Inflammatory macrophage treated with lipopolysaccharide for 1 hour (primary cell): Measurements from ENCODE around the gene STK10.
A peak's percentile ranks its signal among the peaks of the same experiment; 100 is the strongest.
"Not testable (repeated sequence)": the region's sequence is repeated elsewhere in the genome, so short reads cannot be mapped to it uniquely, and the experiment has no call there.

Source experiments
- DNase-seq, 2 donors: peaks; one replicate each; pipeline ENCODE4 v3.0.0-alpha.2; 2020 to 2022

Gene STK10

GRCh38 chr5:172188033-172188892, at the start of gene STK10:
Gene STK10 (minus strand): TSS chr5:172188224. CDS start chr5:172188042, 182 bp downstream.
- DNase-seq, result peak; percentile 94

- no peak for DNase-seq
These were observed 48.1 kb upstream of the STK10 start for GRCh38 chr5:172235827-172236736.

DNA sequence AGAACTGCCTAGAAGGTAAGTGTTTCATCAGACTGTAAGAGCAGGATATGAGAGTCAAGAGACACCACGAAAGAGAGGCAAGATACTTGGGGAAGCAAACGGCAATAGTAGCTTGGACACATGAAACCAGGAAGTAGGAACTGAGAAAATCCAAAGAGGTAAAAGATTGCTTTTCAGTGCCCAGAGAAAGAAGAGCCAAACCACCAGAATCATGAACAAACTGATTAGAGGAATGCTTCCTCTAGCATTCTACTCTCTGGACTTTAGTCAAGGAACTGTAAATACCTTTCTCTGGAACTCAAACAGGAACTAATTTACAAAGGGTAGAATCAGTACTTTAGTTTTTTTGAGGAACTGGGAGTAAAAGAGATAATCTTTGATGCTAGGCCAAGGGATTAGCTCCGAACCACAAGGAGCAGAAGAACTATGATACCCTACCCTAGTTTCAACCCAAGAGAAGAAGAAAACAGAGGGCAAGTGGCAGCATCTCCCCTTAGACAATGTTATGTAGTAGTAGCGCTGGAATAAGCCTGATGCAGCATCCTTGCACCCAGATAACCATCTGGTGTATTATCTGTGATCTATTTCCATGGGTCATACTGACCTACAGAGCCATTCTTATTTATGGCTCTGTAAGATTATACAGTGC, 47.2 kb upstream of the STK10 start:
- peak; percentile 22 to 32 for DNase-seq

DNA sequence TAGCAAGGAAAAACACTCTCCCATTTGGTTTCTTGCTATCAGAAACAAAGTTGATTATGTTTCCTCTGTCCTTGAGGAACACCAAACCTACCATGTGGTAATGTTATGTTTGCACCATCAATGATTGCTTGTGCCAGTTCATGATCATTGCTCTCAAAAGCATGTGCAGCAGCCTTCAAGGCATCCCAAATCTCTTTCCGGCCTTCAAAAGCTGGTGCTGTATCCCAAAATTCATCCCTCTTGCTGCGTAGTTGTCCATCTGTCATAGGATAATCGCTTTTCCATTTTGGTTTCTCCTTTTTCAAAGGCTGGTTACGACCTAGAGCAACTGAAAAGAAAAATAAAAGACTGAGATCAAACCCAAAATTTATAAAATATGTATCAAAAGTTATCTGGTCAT, 46.0 kb upstream of the STK10 start:
- DNase-seq, result no peak

GRCh38 chr5:172229904-172230303, 41.9 kb upstream of the STK10 start:
- no peak for DNase-seq

GRCh38 chr5:172224996-172225395, 37.0 kb upstream of the STK10 start:
- DNase-seq, result no peak

DNA sequence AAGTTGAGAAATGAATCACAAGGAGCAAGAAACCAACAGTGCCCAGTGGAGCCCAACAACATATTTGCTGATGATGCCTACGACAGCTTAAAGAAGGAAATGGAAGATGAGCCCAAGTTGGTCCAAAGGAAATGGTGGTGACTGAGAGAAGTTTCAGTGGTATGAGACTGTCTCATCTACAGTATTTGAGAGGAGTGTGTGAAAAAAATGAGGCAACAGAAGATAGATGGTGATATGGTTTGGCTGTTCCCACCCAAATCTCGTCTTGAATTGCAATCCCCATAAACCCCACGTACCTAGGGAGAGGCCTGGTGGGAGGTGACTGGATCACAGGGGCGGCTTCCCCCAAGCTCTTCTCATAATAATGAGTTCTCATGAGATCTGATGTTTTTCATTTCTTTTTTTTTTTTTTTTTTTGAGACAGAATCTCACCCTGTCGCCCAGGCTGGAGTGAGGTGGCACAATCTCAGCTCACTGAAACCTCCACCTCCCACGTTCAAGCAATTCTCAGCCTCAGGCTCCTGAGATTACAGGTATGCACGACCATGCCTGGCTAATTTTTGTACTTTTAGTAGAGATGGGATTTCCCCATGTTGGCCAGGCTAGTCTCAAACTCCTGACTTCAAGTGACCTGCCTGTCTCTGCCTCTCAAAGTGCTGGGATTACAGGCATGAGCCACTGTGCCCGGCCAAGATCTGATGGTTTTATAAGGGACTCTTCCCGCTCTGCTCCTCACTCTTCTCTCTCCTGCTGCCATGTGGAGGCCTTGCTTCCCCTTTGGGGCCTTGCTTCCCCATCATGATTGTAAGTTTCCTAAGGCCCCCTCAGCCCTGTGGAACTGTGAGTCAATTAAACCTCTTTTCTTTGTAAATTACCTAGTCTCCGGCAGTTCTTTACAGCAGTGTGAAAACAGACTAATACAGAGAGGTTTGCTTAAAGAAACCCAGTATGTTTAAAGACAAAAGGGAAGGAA, 36.2 kb upstream of the STK10 start:
- DNase-seq, result no peak

GRCh38 chr5:172219296-172219695, 31.3 kb upstream of the STK10 start:
- no peak for DNase-seq

GRCh38 chr5:172216345-172216744, 28.3 kb upstream of the STK10 start:
- DNase-seq, result no peak

DNA sequence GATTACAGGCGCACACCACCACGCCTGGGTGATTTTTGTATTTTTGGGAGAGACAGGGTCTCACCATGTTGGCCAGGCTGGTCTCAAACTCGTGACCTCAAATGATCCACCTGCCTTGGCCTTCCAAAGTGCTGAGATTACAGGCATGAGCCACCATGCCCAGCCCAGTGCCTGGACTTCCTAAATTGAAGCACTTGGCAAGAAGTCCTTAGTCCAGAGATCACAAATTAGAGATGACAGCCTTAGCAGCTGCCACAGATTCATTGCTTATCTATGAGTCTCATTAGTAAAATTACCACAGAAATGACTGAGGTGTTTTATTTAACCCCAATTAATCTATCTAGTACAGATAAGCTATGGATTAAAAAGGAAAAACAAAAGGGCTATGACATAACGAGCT, 25.1 kb upstream of the STK10 start:
- no peak for DNase-seq

DNA sequence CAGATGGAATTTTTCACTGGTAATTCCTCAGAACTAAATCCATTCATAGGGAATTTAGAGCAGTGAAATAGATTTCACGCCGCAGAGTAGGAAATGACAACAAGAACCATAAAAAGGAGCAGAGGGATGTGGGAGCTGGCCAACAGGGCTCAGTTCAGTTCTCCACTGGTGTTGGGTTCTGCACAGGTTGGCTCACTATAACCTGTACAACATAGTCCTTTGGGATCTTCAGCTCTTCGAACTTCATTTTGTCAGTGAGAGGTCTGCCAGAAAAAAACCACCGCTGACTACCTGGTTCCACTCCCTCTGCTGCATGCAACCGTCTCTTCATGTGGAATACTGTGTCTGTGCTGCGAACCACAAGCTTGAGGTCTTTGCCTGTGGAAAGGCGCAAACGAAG, 23.7 kb upstream of the STK10 start:
- no peak for DNase-seq

DNA sequence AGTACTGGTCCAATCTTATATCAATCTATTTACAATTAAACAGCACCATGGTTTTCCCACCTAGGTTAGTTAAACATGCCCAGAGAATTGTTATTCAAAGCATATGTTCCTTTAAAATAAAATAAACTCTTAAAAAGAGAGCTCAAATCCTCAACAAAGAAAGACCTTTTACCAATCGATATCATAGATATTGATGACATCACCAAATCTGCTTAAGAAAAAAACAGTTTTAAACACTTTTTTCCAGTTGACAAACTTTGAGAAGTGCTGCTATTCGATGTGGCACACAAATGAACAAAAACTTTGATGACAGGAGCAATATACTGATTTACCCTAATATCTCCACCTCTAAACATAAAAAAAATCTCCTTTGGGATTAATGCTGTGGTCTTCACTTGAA, 21.7 kb upstream of the STK10 start:
- no peak for DNase-seq

DNA sequence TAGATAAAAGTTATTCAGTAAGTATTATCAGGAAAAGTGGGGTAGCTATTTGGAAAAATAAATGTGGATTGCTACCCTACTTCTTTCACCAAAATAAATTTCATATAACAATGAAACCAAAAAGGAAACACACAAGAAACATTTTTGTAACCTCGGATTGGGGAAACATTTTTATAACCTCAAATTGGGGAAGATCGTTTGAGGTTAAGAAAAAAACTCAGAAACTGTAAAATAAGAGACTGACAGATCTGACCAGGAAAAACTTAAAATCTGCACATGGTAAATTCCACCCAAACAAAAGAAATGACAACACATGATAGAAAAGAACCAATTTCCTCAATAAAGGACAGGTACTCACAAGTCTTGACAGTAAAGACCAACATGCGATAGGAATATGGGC, 19.5 kb upstream of the STK10 start:
- no peak for DNase-seq

GRCh38 chr5:172205984-172206383, 18.0 kb upstream of the STK10 start:
- DNase-seq, result peak in 1 of 2 donors; percentile 46

DNA sequence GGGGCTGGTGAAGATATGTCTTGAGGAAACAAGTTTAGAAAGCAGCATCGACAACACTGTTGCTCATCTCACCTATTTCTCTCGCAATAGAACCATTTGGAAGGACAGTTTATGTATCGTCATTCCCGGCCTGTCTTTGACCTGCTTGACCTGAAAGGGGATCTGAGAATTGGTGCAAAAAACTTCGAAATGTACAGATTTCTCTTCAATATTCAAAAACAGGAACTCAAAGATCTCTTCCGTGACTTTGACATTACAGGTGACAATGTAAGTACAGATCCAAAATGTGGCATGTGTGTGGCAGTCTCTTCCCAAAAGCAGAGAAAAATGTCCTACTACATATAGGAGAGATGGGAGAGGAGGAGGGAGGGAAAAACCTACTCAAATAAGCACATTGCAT, 12.5 kb upstream of the STK10 start:
- no peak for DNase-seq

GRCh38 chr5:172199446-172199845, 11.4 kb upstream of the STK10 start:
- peak in 1 of 2 donors; percentile 30 for DNase-seq

DNA sequence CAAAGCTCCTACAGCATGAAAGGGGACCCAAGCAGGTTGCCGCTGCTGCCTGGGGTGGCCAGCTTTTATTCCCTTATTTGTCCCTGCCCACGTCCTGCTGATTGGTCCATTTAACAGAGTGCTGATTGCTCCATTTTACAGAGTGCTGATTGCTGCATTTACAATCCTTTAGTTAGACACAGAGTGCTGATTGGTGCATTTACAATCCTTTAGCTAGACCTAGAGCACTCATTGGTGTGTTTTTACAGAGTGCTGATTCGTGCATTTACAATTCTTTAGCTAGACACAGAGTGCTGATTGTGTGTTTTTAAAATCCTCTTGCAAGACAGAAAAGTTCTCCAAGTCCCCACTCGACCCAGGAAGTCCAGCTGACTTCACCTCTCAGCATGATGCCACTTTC, 9.8 kb upstream of the STK10 start:
- DNase-seq, result not testable (repeated sequence)

DNA sequence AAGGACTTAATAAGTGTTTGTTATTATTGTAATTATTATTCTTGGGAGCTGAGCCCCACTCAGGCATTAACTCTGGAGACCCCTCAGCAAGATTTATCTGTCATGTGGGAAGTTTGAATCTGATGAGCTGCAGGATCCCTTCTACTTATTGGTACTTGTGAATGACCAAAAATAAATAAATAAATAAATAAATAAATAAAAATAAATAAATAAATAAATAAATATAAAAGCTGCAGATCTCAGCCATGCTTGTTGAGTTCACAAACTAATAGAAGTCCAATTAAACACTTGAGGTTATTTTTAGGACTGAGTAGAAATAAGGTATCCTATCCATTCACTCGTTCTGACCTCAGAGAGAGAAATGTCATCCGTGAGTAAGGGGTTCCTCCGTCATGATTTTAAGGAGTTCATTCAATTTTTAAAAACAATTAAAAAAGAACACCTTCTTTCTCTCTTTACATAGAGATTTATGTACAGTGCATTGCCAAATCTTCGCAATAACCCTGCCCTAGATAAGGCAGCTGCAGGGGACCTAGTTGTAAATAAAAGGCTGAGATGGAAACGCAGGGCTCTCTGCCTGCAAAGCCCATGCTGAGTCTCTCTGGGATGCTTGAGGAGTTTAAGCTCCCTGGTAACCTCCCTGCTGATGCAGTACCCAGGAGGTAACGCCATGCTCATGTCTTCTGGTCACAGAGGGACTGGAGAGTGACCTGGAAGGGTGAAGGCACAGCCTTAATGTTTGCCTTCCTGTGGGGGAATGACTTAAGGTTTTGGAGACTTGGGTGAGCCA, 7.2 kb upstream of the STK10 start:
- no peak for DNase-seq

DNA sequence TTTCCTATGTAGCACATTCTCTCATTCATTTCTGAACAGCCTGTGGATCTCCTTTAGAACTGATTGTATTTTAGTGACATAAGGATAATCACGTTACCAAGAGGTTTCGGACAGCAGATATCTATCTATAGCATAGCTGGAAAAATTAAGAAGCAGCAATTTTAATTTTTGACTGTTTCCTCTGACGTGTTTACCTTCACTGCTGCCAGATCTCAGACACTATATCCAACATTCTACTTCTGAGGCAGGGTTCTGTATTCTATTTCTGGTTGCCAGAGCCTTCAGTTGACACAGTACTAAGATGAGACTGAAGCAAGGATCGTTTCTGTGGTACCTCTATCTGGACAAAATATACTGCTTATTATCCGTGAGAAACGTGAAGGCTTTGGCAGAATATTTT, 5.8 kb upstream of the STK10 start, which contains the start of gene EFCAB9:
TSS of gene EFCAB9 (plus strand) at position 301 of the 400 bp plus-strand sequence. CDS start at position 302, 1 bp downstream.
- DNase-seq, result no peak

GRCh38 chr5:172189693-172190296, 1.8 kb upstream of the STK10 start:
- DNase-seq, result no peak
